HG03103 (cell line): ENCODE data around the gene RP9.

Experiments used
- ATAC-seq: cut with Tn5 transposase; IDR thresholded peaks from one replicate; pipeline ENCODE4 v1.9.1; 2021; ENCODE audit warnings: low read depth; ENCODE audit not compliant: unreplicated experiment

RP9 gene

GRCh38 chr7:33067921-33068320 is 41.3 kb downstream of the RP9 start:
- no peak for ATAC-seq

GRCh38 chr7:33066771-33067170 is 42.4 kb downstream of the RP9 start:
- ATAC-seq = no peak

GRCh38 chr7:33065981-33066380 is 43.2 kb downstream of the RP9 start:
- ATAC-seq = no peak

- ATAC-seq = peak; percentile 93
Observed at GRCh38 chr7:33062782-33063443, 46.3 kb downstream of the RP9 start.

GRCh38 chr7:33062023-33062781 is 47.0 kb downstream of the RP9 start, which contains the start of gene NT5C3A:
Gene NT5C3A, minus strand, starts transcription at chr7:33062776. Its CDS starts 71 bp downstream, at chr7:33062705.
- peak; percentile 31 for ATAC-seq

DNA sequence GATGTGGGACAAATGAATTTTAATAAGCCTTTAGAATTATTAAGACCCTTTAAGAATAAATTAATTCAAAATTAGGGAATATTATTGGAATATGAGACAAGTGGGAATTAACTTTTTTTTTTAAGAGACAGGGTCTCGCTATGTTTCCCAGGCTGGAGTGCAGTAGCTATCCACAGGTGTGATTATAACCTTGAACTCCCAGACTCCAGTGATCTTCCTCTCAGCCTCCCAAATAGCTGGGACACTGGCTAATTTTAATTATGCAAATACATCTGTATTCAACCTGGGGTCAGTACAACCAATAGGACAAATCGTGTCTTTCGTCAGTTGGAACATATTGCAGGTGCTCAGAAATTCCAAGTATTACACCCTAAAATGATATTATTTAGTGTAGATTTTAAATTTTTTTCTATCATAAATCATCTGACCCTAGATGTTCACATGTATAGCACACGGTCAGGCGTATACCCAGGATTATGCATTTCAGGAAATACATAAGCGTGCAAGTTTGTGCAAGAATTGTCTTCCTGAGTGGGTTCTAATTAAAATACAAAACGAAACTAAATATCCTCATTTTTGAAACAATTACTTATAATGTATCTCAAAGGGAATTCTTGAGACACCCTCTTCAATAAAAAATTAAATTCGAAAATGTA is 47.8 kb downstream of the RP9 start:
- ATAC-seq = no peak

DNA sequence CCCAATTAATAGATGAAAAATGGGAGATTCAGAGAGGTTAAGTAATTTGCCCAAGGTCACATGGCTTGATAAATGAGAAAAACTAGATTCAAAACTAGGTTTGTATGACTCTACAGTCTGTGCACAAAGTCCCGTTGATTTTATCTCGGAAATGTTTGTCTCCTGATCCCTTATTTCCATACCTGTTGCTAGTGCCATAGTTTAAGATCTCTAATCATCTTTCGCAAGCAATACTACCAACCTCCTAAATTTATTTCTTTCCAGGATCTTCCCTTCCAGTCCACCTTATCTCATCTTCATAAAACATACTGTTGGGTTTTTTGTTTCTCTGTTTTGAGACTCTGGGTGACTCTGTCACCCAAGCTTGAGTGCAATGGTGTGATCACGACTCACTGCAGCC is 49.6 kb downstream of the RP9 start:
- no peak for ATAC-seq

DNA sequence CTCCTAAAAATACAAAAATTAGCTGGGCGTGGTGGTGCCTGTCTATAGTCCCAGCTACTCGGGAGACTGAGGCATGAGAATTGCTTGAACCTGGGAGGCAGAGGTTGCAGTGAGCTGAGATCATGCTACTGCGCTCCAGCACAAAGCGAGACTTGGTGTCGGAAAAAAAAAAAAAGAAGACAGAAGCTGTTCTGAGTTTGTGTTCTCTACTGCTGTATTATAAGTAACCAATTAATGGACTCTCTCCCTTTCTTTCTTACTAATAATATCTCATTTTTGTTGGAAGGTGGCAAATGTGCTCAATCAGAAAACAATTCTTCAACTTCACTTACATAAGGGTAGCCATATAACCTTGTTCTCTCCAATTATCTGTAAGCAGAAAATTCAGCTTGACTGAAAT is 54.0 kb downstream of the RP9 start:
- ATAC-seq = no peak

GRCh38 chr7:33054261-33054964 is 54.8 kb downstream of the RP9 start:
- ATAC-seq = no peak

DNA sequence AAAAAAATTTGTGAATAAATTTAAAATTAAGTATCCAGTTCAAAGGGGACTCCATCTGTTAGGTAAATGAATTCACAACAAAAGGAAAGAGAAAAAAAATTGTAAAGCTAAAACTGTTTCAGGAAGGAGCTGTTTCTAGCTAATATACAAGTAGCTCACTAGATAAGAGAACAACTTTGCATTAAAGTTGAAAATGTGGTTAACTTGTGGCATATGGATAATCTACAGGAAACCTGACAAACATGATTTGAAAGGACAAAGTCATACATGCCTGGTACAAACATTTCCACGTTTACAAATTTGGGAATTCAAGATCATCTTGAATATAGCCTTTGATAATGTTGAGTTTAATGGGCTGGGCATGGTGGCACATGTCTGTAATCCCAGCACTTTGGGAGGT is 55.5 kb downstream of the RP9 start:
- no peak for ATAC-seq

DNA sequence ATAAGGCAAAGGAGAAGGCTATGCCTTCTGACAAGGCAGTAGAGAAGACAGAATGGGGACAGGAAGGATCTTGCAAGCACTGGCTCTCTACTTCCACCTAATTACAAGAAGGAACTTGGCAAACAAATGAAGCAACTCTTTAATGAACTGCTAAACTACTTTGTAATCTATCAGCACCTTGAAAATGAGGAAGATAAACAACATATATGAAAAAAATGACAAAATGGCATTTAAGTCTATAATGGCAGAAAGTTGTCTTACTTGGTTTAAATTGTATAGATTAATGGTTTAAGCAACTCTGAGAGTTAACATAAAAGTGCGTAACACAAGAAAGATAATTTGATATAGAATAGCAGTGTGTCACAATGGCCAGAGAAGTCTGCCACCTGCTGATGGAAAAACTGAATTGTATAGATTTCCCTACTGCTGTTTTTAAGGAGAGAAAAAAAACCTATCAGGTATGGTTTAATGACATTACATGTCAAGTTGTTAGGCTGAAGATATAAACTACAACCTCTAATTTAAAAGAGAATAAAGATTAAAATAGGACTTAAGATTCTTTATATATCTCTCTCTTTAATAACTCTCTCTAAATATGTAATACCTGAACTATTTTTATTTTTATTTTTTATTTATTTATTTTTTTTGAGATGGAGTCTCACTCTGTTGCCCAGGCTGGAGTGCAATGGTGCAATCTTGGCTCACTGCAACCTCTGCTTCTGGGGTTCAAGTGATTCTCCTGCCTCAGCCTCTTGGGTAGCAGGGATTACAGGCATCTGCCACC is 58.5 kb downstream of the RP9 start:
- peak; percentile 61 for ATAC-seq

GRCh38 chr7:33048704-33049103 is 60.5 kb downstream of the RP9 start:
- no peak for ATAC-seq

DNA sequence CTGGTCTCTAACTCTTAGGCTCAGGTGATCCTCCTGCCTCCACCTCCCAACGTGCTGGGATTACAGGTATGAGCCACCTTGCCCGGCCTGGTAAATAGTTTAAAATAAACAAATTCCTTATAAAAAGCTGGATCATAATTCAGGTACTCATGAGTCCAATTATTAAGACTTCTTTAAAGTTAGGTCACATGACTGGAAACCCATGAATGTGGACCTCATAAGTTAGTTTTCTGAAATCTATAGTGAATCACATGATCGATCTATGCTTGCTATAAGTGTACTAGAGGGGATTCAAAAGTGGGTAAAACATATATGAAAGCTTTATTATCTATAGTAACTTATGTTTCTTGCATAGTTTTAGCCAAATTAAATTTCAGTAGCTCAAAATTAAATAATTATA is 60.9 kb downstream of the RP9 start:
- no peak for ATAC-seq

DNA sequence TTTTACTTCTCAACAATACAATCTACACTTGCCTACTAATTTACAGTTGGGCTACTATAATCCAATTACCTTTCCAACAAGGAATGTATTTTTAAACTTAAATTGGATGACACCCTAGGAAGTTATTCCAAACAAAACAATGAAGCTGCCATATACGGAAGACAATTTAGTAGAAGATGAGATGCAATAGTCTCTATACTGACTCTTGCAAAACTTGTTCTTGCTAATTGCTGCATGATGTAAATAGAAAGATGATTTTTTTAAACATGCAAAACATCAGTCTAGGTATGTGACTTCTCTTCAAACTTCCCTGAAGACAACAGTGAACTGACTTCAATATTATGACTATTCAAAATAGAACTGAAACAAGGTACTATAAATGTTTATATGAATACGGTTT is 64.2 kb downstream of the RP9 start:
- ATAC-seq = peak; percentile 34
